Mononuclear cell (primary cell): ENCODE results near the gene CDYL2. TPM values are rescaled to one million over a fixed set of nuclear protein-coding genes. Genes with fewer than 3 reads are reported as not detected.

Experiments
- H3K27me3 ChIP-seq: 2 replicates; pipeline ENCODE4 v1.6.0; 2011; ENCODE audit warnings: low read length, control low read depth; ENCODE audit not compliant: insufficient read depth
- H3K4me1 ChIP-seq: 2 replicates; pipeline ENCODE4 v1.5.1; 2011; ENCODE audit warnings: mild to moderate bottlenecking, low read length, control low read depth; ENCODE audit not compliant: insufficient read depth
- H3K4me3 ChIP-seq: 2 replicates; pipeline ENCODE4 v1.5.1; 2011; ENCODE audit warnings: mild to moderate bottlenecking, low read length, moderate library complexity
- H3K9me3 ChIP-seq: 2 replicates; pipeline ENCODE4 v1.5.1; 2011; ENCODE audit warnings: low read depth, mild to moderate bottlenecking, control low read depth, low read length
- total RNA-seq: library from RNA; depleted of rRNA; stranded (reverse); fragments of >200 nt; gene quantifications from one replicate; pipeline ENCODE4 v1.2.3, GENCODE V29; 2012

The CDYL2 gene
- total RNA-seq, 1 donor = 8.2 TPM

GRCh38 chr16:80717611-80718010 is 86.8 kb downstream of the CDYL2 start:
- H3K9me3 ChIP-seq = no peaks in the 10 kb centered on the region
- no peaks in the 10 kb centered on the region for H3K27me3 ChIP-seq
- peaks cover 9% of the 10 kb centered on the region for H3K4me1 ChIP-seq
- no peak overlapping the region for H3K4me3 ChIP-seq

- no peaks in the 10 kb centered on the region for H3K9me3 ChIP-seq
- no peak overlapping the region for H3K4me3 ChIP-seq
- H3K27me3 ChIP-seq = no peaks in the 10 kb centered on the region
- H3K4me1 ChIP-seq = peaks cover 9% of the 10 kb centered on the region
Observed at GRCh38 chr16:80716564-80717139, 87.7 kb downstream of the CDYL2 start.

- no peak overlapping the region for H3K4me3 ChIP-seq
Observed at GRCh38 chr16:80711406-80711805, 93.0 kb downstream of the CDYL2 start.

GRCh38 chr16:80710918-80711317 is 93.5 kb downstream of the CDYL2 start:
- no peaks in the 10 kb centered on the region for H3K27me3 ChIP-seq
- H3K4me3 ChIP-seq = no peak overlapping the region
- no peaks in the 10 kb centered on the region for H3K4me1 ChIP-seq
- H3K9me3 ChIP-seq = no peaks in the 10 kb centered on the region

More at GRCh38 chr16:80711406-80711805, 93.0 kb downstream of the CDYL2 start:
- Histone ChIP-seq H3K27me3 (no peaks in the 10 kb centered on the region), H3K9me3 (no peaks in the 10 kb centered on the region), H3K4me1 (no peaks in the 10 kb centered on the region)

- no peak overlapping the region for H3K4me3 ChIP-seq
- H3K9me3 ChIP-seq = no peaks in the 10 kb centered on the region
- no peaks in the 10 kb centered on the region for H3K4me1 ChIP-seq
- no peaks in the 10 kb centered on the region for H3K27me3 ChIP-seq
Observed at GRCh38 chr16:80708823-80709222, 95.6 kb downstream of the CDYL2 start.

- Histone ChIP-seq H3K9me3 (no peaks in the 10 kb centered on the region), H3K27me3 (no peaks in the 10 kb centered on the region), H3K4me1 (no peaks in the 10 kb centered on the region), H3K4me3 (no peak overlapping the region)
Observed at GRCh38 chr16:80707686-80708085, 96.7 kb downstream of the CDYL2 start.

GRCh38 chr16:80705596-80705995 is 98.8 kb downstream of the CDYL2 start:
- Histone ChIP-seq H3K4me1 (no peaks in the 10 kb centered on the region), H3K9me3 (no peaks in the 10 kb centered on the region), H3K4me3 (no peak overlapping the region), H3K27me3 (no peaks in the 10 kb centered on the region)

GRCh38 chr16:80704751-80705505 is 99.5 kb downstream of the CDYL2 start:
- H3K4me3 ChIP-seq = no peak overlapping the region
- H3K9me3 ChIP-seq = no peaks in the 10 kb centered on the region
- H3K4me1 ChIP-seq = no peaks in the 10 kb centered on the region
- no peaks in the 10 kb centered on the region for H3K27me3 ChIP-seq

- H3K4me1 ChIP-seq = no peaks in the 10 kb centered on the region
- H3K27me3 ChIP-seq = no peaks in the 10 kb centered on the region
- no peaks in the 10 kb centered on the region for H3K9me3 ChIP-seq
- no peak overlapping the region for H3K4me3 ChIP-seq
Observed at GRCh38 chr16:80703131-80704071, 101.0 kb downstream of the CDYL2 start.

GRCh38 chr16:80702696-80703095 is 101.7 kb downstream of the CDYL2 start:
- H3K27me3 ChIP-seq = no peaks in the 10 kb centered on the region
- no peak overlapping the region for H3K4me3 ChIP-seq
- no peaks in the 10 kb centered on the region for H3K9me3 ChIP-seq
- no peaks in the 10 kb centered on the region for H3K4me1 ChIP-seq

GRCh38 chr16:80700558-80700957 is 103.8 kb downstream of the CDYL2 start:
- Histone ChIP-seq H3K9me3 (no peaks in the 10 kb centered on the region), H3K4me1 (no peaks in the 10 kb centered on the region), H3K27me3 (no peaks in the 10 kb centered on the region), H3K4me3 (no peak overlapping the region)

GRCh38 chr16:80695020-80695419 is 109.4 kb downstream of the CDYL2 start:
- Histone ChIP-seq H3K27me3 (no peaks in the 10 kb centered on the region), H3K4me1 (peaks cover 5% of the 10 kb centered on the region), H3K4me3 (no peak overlapping the region), H3K9me3 (no peaks in the 10 kb centered on the region)

GRCh38 chr16:80693553-80693952 is 110.8 kb downstream of the CDYL2 start:
- Histone ChIP-seq H3K27me3 (no peaks in the 10 kb centered on the region), H3K4me1 (peaks cover 5% of the 10 kb centered on the region), H3K4me3 (no peak overlapping the region), H3K9me3 (no peaks in the 10 kb centered on the region)

- peaks cover 5% of the 10 kb centered on the region for H3K4me1 ChIP-seq
- no peak overlapping the region for H3K4me3 ChIP-seq
- H3K9me3 ChIP-seq = no peaks in the 10 kb centered on the region
- H3K27me3 ChIP-seq = no peaks in the 10 kb centered on the region
Observed at GRCh38 chr16:80692270-80692669, 112.1 kb downstream of the CDYL2 start.

- Histone ChIP-seq H3K4me3 (no peak overlapping the region), H3K27me3 (no peaks in the 10 kb centered on the region), H3K4me1 (peaks cover 5% of the 10 kb centered on the region), H3K9me3 (no peaks in the 10 kb centered on the region)
Observed at GRCh38 chr16:80691111-80691741, 113.2 kb downstream of the CDYL2 start.
